Measurements from ENCODE around the gene SYN1.

The SYN1 gene

GRCh38 chrX:47623540-47624027 lies 3.9 kb upstream of the SYN1 start:
- TF ChIP-seq MAX (IDR thresholded peaks at IDR 0.05) (peak; percentile 41; the same call in 1 of the 2 replicates), TCF12 (IDR thresholded peaks at IDR 0.05; ENCODE audit: low read depth) (no peak), YY1 (IDR thresholded peaks at IDR 0.05; ENCODE audit: low read depth) (no peak), EGR1 (IDR thresholded peaks at IDR 0.05) (no peak), TEAD4 (IDR thresholded peaks at IDR 0.05) (no peak), ZBTB7A (IDR thresholded peaks at IDR 0.05; ENCODE audit: low read depth) (no peak), EP300 (IDR thresholded peaks at IDR 0.05; ENCODE audit: borderline replicate concordance) (no peak), CREB1 (IDR thresholded peaks at IDR 0.05; ENCODE audit: low read depth) (no peak)

- TF ChIP-seq CEBPB (IDR thresholded peaks at IDR 0.05) (no peak), RAD21 (IDR thresholded peaks at IDR 0.05; ENCODE audit: low read depth) (no peak), EP300 (IDR thresholded peaks at IDR 0.05; ENCODE audit: borderline replicate concordance) (no peak), FOXM1 (IDR thresholded peaks at IDR 0.05; ENCODE audit: borderline replicate concordance, low read depth) (no peak), TCF12 (IDR thresholded peaks at IDR 0.05; ENCODE audit: low read depth) (no peak), EGR1 (IDR thresholded peaks at IDR 0.05) (no peak), NFIC (IDR thresholded peaks at IDR 0.05) (no peak), TEAD4 (IDR thresholded peaks at IDR 0.05) (no peak), YY1 (IDR thresholded peaks at IDR 0.05; ENCODE audit: low read depth) (no peak)
- TF ChIP-seq, protein P1, sequence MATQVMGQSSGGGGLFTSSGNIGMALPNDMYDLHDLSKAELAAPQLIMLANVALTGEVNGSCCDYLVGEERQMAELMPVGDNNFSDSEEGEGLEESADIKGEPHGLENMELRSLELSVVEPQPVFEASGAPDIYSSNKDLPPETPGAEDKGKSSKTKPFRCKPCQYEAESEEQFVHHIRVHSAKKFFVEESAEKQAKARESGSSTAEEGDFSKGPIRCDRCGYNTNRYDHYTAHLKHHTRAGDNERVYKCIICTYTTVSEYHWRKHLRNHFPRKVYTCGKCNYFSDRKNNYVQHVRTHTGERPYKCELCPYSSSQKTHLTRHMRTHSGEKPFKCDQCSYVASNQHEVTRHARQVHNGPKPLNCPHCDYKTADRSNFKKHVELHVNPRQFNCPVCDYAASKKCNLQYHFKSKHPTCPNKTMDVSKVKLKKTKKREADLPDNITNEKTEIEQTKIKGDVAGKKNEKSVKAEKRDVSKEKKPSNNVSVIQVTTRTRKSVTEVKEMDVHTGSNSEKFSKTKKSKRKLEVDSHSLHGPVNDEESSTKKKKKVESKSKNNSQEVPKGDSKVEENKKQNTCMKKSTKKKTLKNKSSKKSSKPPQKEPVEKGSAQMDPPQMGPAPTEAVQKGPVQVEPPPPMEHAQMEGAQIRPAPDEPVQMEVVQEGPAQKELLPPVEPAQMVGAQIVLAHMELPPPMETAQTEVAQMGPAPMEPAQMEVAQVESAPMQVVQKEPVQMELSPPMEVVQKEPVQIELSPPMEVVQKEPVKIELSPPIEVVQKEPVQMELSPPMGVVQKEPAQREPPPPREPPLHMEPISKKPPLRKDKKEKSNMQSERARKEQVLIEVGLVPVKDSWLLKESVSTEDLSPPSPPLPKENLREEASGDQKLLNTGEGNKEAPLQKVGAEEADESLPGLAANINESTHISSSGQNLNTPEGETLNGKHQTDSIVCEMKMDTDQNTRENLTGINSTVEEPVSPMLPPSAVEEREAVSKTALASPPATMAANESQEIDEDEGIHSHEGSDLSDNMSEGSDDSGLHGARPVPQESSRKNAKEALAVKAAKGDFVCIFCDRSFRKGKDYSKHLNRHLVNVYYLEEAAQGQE (IDR thresholded peaks at IDR 0.05; ENCODE audit: low read depth): no peak
Observed at GRCh38 chrX:47621851-47622250, 2.2 kb upstream of the SYN1 start.

DNA sequence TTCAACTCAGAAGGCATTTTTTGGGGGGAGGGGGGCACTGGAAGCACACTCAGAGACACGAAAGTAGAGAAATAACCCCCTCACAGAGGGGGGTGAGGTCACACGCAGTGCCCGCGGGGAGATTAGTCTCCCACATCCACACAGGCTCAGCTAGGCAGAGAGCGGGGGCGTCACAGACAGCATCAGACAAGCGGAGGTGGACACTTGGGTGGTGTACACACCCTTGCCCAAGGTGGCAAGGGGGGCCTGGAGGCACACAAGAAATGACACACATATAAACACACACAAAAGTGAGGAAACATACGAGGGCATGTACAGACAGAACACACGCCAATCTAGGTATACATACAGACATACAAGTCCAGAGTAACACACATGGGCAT lies 637 bp upstream of the SYN1 start:
- TF ChIP-seq EP300 (IDR thresholded peaks at IDR 0.05; ENCODE audit: borderline replicate concordance): no peak
- TF ChIP-seq, protein P1 (IDR thresholded peaks at IDR 0.05; ENCODE audit: low read depth): no peak
- TF ChIP-seq EGR1 (IDR thresholded peaks at IDR 0.05): no peak
- no peak for TF ChIP-seq FOXM1 (IDR thresholded peaks at IDR 0.05; ENCODE audit: borderline replicate concordance, low read depth)

- TF ChIP-seq, protein P1 (IDR thresholded peaks at IDR 0.05; ENCODE audit: low read depth): peak; percentile 22; the same call in 1 of the 2 replicates
- TF ChIP-seq TAF1 (IDR thresholded peaks at IDR 0.05; ENCODE audit: low read depth): no peak
Observed at GRCh38 chrX:47618923-47619485, 653 bp downstream of the SYN1 start.

DNA sequence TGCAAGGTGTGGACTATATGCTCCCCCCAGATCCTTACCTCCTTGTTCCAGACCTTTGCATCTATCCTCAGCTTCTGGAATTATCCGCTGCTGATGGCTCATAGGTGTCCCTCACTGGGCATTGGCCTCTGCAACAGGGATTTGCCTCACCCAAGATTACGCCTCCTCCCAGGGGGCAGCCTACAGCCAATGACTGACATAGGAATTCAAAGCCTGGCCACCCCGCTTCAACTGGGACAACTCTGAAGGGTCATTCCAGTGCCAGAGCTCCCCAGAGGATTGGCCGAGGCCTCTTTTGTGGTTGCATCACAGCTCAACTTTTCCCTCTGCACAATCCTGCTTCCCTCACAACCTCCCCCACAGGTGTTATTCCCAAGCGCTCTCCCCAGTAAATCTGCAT lies 5.0 kb downstream of the SYN1 start:
- TF ChIP-seq ZBTB7A (IDR thresholded peaks at IDR 0.05; ENCODE audit: low read depth) (no peak), TCF12 (IDR thresholded peaks at IDR 0.05; ENCODE audit: low read depth) (no peak), CEBPB (IDR thresholded peaks at IDR 0.05) (no peak), TEAD4 (IDR thresholded peaks at IDR 0.05) (no peak), RAD21 (IDR thresholded peaks at IDR 0.05; ENCODE audit: low read depth) (no peak), FOXM1 (IDR thresholded peaks at IDR 0.05; ENCODE audit: borderline replicate concordance, low read depth) (no peak), CREB1 (IDR thresholded peaks at IDR 0.05; ENCODE audit: low read depth) (no peak), YY1 (IDR thresholded peaks at IDR 0.05; ENCODE audit: low read depth) (no peak), TAF1 (IDR thresholded peaks at IDR 0.05; ENCODE audit: low read depth) (no peak), USF1 (IDR thresholded peaks at IDR 0.05) (no peak), EP300 (IDR thresholded peaks at IDR 0.05; ENCODE audit: borderline replicate concordance) (no peak), MAX (IDR thresholded peaks at IDR 0.05) (no peak), NFIC (IDR thresholded peaks at IDR 0.05) (no peak), EGR1 (IDR thresholded peaks at IDR 0.05) (no peak)
- TF ChIP-seq, protein P1 (IDR thresholded peaks at IDR 0.05; ENCODE audit: low read depth): no peak

Data from Ishikawa (cell line).